ENCODE data around the gene TMEM39A. TPM values are rescaled to one million over a fixed set of nuclear protein-coding genes. Genes with fewer than 3 reads are reported as not detected.

Gene TMEM39A
- total RNA-seq, 4 donors from 2014 or later: 20.9 to 39.9 (median 29.9) TPM

- DNase-seq (ENCODE audit: low spot score in 2 of 2): no peak
- no peak overlapping the region for H3K4me3 ChIP-seq (ENCODE audit: low read depth, poor library complexity, severe bottlenecking)
- TF ChIP-seq CTCF (IDR thresholded peaks at IDR 0.05): no peak
- no peak for TF ChIP-seq POLR2A (IDR thresholded peaks at IDR 0.05)
- intact Hi-C loops (cut with DNase I; ENCODE audit: low total_unique reads): no loop called here
- 94 to 99% methylated on average over 2 of the region's 2 CpGs for WGBS, 2 donors
Observed at GRCh38 chr3:119444590-119444989, 18.8 kb downstream of the TMEM39A start.

- no peak overlapping the region for H3K4me3 ChIP-seq (ENCODE audit: low read depth, poor library complexity, severe bottlenecking)
- intact Hi-C loops (cut with DNase I; ENCODE audit: low total_unique reads): no loop called here
- DNase-seq (ENCODE audit: low spot score in 2 of 2): no peak
- TF ChIP-seq CTCF (IDR thresholded peaks at IDR 0.05) (no peak), POLR2A (IDR thresholded peaks at IDR 0.05) (no peak)
Observed at GRCh38 chr3:119443179-119443578, 20.2 kb downstream of the TMEM39A start.

- intact Hi-C loops (cut with DNase I; ENCODE audit: low total_unique reads): no loop called here
- no peak for DNase-seq (ENCODE audit: low spot score in 2 of 2)
- WGBS, 2 donors: 86 to 95% methylated on average over 6 of the region's 6 CpGs
- H3K4me3 ChIP-seq (ENCODE audit: low read depth, poor library complexity, severe bottlenecking): no peak overlapping the region
- TF ChIP-seq POLR2A (IDR thresholded peaks at IDR 0.05): no peak
- TF ChIP-seq CTCF (IDR thresholded peaks at IDR 0.05): no peak
Observed at GRCh38 chr3:119437691-119438258, 25.6 kb downstream of the TMEM39A start.

- no peak for DNase-seq (ENCODE audit: low spot score in 2 of 2)
- intact Hi-C loops (cut with DNase I; ENCODE audit: low total_unique reads): no loop called here
- TF ChIP-seq POLR2A (IDR thresholded peaks at IDR 0.05) (no peak), CTCF (IDR thresholded peaks at IDR 0.05) (no peak)
- no peak overlapping the region for H3K4me3 ChIP-seq (ENCODE audit: low read depth, poor library complexity, severe bottlenecking)
- 79 to 86% methylated on average over 1 of the region's 1 CpG for WGBS, 2 donors
Observed at GRCh38 chr3:119436977-119437376, 26.4 kb downstream of the TMEM39A start.

- no peak overlapping the region for H3K4me3 ChIP-seq (ENCODE audit: low read depth, poor library complexity, severe bottlenecking)
- DNase-seq (ENCODE audit: low spot score in 2 of 2): no peak
- intact Hi-C loops (cut with DNase I; ENCODE audit: low total_unique reads): no loop called here
- TF ChIP-seq CTCF (IDR thresholded peaks at IDR 0.05) (no peak), POLR2A (IDR thresholded peaks at IDR 0.05) (no peak)
- WGBS, 2 donors: 94 to 99% methylated on average over 4 of the region's 4 CpGs
Observed at GRCh38 chr3:119434703-119435102, 28.7 kb downstream of the TMEM39A start.
